Neural cell (in vitro differentiated cells): Measurements from ENCODE around the gene CLSTN2. TPM values are rescaled to one million over a fixed set of nuclear protein-coding genes. Genes with fewer than 3 reads are reported as not detected.

ENCODE experiments used
- H2AFZ ChIP-seq: fragments of 200-600, 300-800 bp; sonication (generic), shearing (Covaris generic); 2 replicates; pipeline ENCODE4 v1.6.0; 2014; ENCODE audit warnings: low read depth, mild to moderate bottlenecking, antibody characterized with exemption, low read length, moderate library complexity
- H3F3A ChIP-seq: fragments of 200-600 bp; shearing (Covaris generic); 2 replicates; pipeline ENCODE4 v1.6.1; 2016; ENCODE audit warnings: mild to moderate bottlenecking, moderate library complexity, mixed read lengths, antibody characterized with exemption, low read length; ENCODE audit not compliant: insufficient read depth, poor library complexity, severe bottlenecking
- H3K27ac ChIP-seq: fragments of 200-600, 300-800 bp; sonication (generic), shearing (Covaris generic); 2 replicates; pipeline ENCODE4 v1.5.1; 2014; ENCODE audit warnings: mild to moderate bottlenecking, low read length, moderate library complexity
- H3K27me3 ChIP-seq: fragments of 300-800, 200-600 bp; sonication (generic), shearing (Covaris generic); 2 replicates; pipeline ENCODE4 v1.6.0; 2014; ENCODE audit warnings: mild to moderate bottlenecking, low read depth, low read length, moderate library complexity; ENCODE audit not compliant: insufficient read depth
- H3K36me3 ChIP-seq: fragments of 300-800, 200-600 bp; sonication (generic), shearing (Covaris generic); 2 replicates; pipeline ENCODE4 v1.5.1; 2014; ENCODE audit warnings: mild to moderate bottlenecking, antibody characterized with exemption, low read length, moderate library complexity; ENCODE audit not compliant: insufficient read depth
- H3K4me2 ChIP-seq: fragments of 300-800, 200-600 bp; sonication (generic), shearing (Covaris generic); 2 replicates; pipeline ENCODE4 v1.6.0; 2014; ENCODE audit warnings: mild to moderate bottlenecking, low read length
- H3K4me3 ChIP-seq: fragments of 300-800, 200-600 bp; sonication (generic), shearing (Covaris generic); 2 replicates; pipeline ENCODE4 v1.5.1; 2014; ENCODE audit warnings: mild to moderate bottlenecking, low read length, moderate library complexity
- H3K79me2 ChIP-seq: fragments of 200-600 bp; shearing (Covaris generic); replicated peaks from 2 replicates; pipeline ENCODE4 v1.6.0; 2014; ENCODE audit warnings: mild to moderate bottlenecking, low read length, moderate library complexity; ENCODE audit not compliant: insufficient read depth
- H3K9ac ChIP-seq: fragments of 300-800, 200-600 bp; sonication (generic), shearing (Covaris generic); 2 replicates; pipeline ENCODE4 v1.6.1; 2016; ENCODE audit warnings: mild to moderate bottlenecking, low read length, mixed read lengths
- H3K9me2 ChIP-seq: fragments of 200-600 bp; shearing (Covaris generic); 2 replicates; pipeline ENCODE4 v1.6.1; 2016; ENCODE audit warnings: mild to moderate bottlenecking, low read length, mixed read lengths; ENCODE audit not compliant: insufficient read depth
- H3K9me3 ChIP-seq: fragments of 200-600, 300-800 bp; sonication (generic), shearing (Covaris generic); 2 replicates; pipeline ENCODE4 v1.6.1; 2016; ENCODE audit warnings: mild to moderate bottlenecking, mixed run types, low read length, moderate library complexity, mixed read lengths
- H4K20me1 ChIP-seq: fragments of 200-600 bp; shearing (Covaris generic); 2 replicates; pipeline ENCODE4 v1.6.1; 2016; ENCODE audit warnings: mild to moderate bottlenecking, mixed run types; ENCODE audit not compliant: insufficient read depth
- EP300 ChIP-seq: fragments of 450-650 bp; conservative IDR thresholded peaks from 2 replicates; pipeline ENCODE4 v1.6.1; 2014; ENCODE audit warnings: antibody characterized with exemption, mild to moderate bottlenecking, moderate library complexity; ENCODE audit not compliant: poor library complexity, severe bottlenecking
- EZH2 ChIP-seq: fragments of 200-600, 300-800 bp; shearing (Covaris generic), sonication (generic); IDR thresholded peaks from 2 replicates; pipeline ENCODE4 v1.6.1; 2014; ENCODE audit warnings: antibody characterized with exemption, low read length, borderline replicate concordance, mild to moderate bottlenecking; ENCODE audit not compliant: insufficient read depth, poor library complexity, severe bottlenecking
- MXI1 ChIP-seq: fragments of 450-650 bp; conservative IDR thresholded peaks from 2 replicates; pipeline ENCODE4 v1.6.1; 2014; ENCODE audit warnings: antibody characterized with exemption, mild to moderate bottlenecking; ENCODE audit not compliant: poor library complexity, severe bottlenecking
- POLR2AphosphoS5 ChIP-seq: IDR thresholded peaks from 2 replicates; pipeline ENCODE4 v1.6.1; 2012
- RAD21 ChIP-seq: fragments of 450-650 bp; conservative IDR thresholded peaks from 2 replicates; pipeline ENCODE4 v1.6.1; 2014; ENCODE audit warnings: antibody characterized with exemption, mild to moderate bottlenecking, moderate library complexity
- SMC3 ChIP-seq: fragments of 450-650 bp; conservative IDR thresholded peaks from 2 replicates; pipeline ENCODE4 v1.6.1; 2014; ENCODE audit warnings: antibody characterized with exemption, mild to moderate bottlenecking, moderate library complexity; ENCODE audit not compliant: poor library complexity
- TAF1 ChIP-seq: IDR thresholded peaks from 2 replicates; pipeline ENCODE4 v1.6.1; 2012; ENCODE audit warnings: low read depth
- polyA plus RNA-seq: library from polyadenylated mRNA; depleted of rRNA; stranded (reverse); fragments of >200 nt; gene quantifications from 2 replicates; pipeline ENCODE4 v1.2.3, GENCODE V29; 2014
- TF ChIP-seq, protein P1 (sequence below): fragments of 450-650 bp; IDR thresholded peaks from 2 replicates; pipeline ENCODE4 v1.5.1; 2014; ENCODE audit warnings: antibody characterized with exemption, mild to moderate bottlenecking, moderate library complexity; ENCODE audit not compliant: poor library complexity, severe bottlenecking
- TF ChIP-seq, protein P2 (sequence below): IDR thresholded peaks from 2 replicates; pipeline ENCODE4 v1.6.1; 2012; ENCODE audit warnings: borderline replicate concordance

CLSTN2 gene
- polyA plus RNA-seq, 1 donor from 2014 or later: 10.7 TPM

- no peak for TF ChIP-seq EP300
- no peak for TF ChIP-seq TAF1
- no peak for TF ChIP-seq RAD21
- no peak for TF ChIP-seq SMC3
- TF ChIP-seq, protein P1, sequence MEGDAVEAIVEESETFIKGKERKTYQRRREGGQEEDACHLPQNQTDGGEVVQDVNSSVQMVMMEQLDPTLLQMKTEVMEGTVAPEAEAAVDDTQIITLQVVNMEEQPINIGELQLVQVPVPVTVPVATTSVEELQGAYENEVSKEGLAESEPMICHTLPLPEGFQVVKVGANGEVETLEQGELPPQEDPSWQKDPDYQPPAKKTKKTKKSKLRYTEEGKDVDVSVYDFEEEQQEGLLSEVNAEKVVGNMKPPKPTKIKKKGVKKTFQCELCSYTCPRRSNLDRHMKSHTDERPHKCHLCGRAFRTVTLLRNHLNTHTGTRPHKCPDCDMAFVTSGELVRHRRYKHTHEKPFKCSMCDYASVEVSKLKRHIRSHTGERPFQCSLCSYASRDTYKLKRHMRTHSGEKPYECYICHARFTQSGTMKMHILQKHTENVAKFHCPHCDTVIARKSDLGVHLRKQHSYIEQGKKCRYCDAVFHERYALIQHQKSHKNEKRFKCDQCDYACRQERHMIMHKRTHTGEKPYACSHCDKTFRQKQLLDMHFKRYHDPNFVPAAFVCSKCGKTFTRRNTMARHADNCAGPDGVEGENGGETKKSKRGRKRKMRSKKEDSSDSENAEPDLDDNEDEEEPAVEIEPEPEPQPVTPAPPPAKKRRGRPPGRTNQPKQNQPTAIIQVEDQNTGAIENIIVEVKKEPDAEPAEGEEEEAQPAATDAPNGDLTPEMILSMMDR: no peak
- no peak for TF ChIP-seq EZH2
- TF ChIP-seq, protein P2, sequence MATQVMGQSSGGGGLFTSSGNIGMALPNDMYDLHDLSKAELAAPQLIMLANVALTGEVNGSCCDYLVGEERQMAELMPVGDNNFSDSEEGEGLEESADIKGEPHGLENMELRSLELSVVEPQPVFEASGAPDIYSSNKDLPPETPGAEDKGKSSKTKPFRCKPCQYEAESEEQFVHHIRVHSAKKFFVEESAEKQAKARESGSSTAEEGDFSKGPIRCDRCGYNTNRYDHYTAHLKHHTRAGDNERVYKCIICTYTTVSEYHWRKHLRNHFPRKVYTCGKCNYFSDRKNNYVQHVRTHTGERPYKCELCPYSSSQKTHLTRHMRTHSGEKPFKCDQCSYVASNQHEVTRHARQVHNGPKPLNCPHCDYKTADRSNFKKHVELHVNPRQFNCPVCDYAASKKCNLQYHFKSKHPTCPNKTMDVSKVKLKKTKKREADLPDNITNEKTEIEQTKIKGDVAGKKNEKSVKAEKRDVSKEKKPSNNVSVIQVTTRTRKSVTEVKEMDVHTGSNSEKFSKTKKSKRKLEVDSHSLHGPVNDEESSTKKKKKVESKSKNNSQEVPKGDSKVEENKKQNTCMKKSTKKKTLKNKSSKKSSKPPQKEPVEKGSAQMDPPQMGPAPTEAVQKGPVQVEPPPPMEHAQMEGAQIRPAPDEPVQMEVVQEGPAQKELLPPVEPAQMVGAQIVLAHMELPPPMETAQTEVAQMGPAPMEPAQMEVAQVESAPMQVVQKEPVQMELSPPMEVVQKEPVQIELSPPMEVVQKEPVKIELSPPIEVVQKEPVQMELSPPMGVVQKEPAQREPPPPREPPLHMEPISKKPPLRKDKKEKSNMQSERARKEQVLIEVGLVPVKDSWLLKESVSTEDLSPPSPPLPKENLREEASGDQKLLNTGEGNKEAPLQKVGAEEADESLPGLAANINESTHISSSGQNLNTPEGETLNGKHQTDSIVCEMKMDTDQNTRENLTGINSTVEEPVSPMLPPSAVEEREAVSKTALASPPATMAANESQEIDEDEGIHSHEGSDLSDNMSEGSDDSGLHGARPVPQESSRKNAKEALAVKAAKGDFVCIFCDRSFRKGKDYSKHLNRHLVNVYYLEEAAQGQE: no peak
- no peak for TF ChIP-seq POLR2AphosphoS5
- TF ChIP-seq MXI1: no peak
- Histone ChIP-seq H3K79me2 (no peaks in the 10 kb centered on the region), H3K4me2 (no peak overlapping the region)
Observed at GRCh38 chr3:140323561-140323960, 388.6 kb downstream of the CLSTN2 start.

GRCh38 chr3:140332131-140332530, 397.1 kb downstream of the CLSTN2 start:
- no peaks in the 10 kb centered on the region for H3K9me3 ChIP-seq
- H3K9ac ChIP-seq: peak overlapping the region; percentile 9
- H3F3A ChIP-seq: no peaks in the 10 kb centered on the region
- no peaks in the 10 kb centered on the region for H3K79me2 ChIP-seq
- TF ChIP-seq, protein P1: no peak
- no peak for TF ChIP-seq TAF1
- TF ChIP-seq RAD21: no peak
- no peak for TF ChIP-seq POLR2AphosphoS5
- no peak for TF ChIP-seq MXI1
- no peak for TF ChIP-seq EP300
- TF ChIP-seq SMC3: no peak
- TF ChIP-seq EZH2: no peak
- TF ChIP-seq, protein P2: no peak
- no peak overlapping the region for H3K4me3 ChIP-seq
- H3K27ac ChIP-seq: peak overlapping the region; percentile 35
- no peak overlapping the region for H3K4me2 ChIP-seq
- no peaks in the 10 kb centered on the region for H3K9me2 ChIP-seq
- H3K27me3 ChIP-seq: no peaks in the 10 kb centered on the region
- no peaks in the 10 kb centered on the region for H4K20me1 ChIP-seq
- H3K36me3 ChIP-seq: no peaks in the 10 kb centered on the region
- H2AFZ ChIP-seq: peak overlapping the region; percentile 22

More at GRCh38 chr3:140323561-140323960, 388.6 kb downstream of the CLSTN2 start:
- Histone ChIP-seq H4K20me1 (no peaks in the 10 kb centered on the region), H3K9ac (no peak overlapping the region), H3F3A (no peaks in the 10 kb centered on the region), H3K9me2 (no peaks in the 10 kb centered on the region), H3K36me3 (no peaks in the 10 kb centered on the region), H2AFZ (no peak overlapping the region), H3K4me3 (no peak overlapping the region), H3K27me3 (no peaks in the 10 kb centered on the region), H3K9me3 (no peaks in the 10 kb centered on the region), H3K27ac (no peak overlapping the region)
